ENCODE data around the gene DNAJC21.
A peak's percentile ranks its signal among the peaks of the same experiment; 100 is the strongest.
"Not testable (repeated sequence)": the region's sequence is repeated elsewhere in the genome, so short reads cannot be mapped to it uniquely, and the experiment has no call there.

The DNAJC21 gene

GRCh38 chr5:34900652-34901051 lies 28.7 kb upstream of the DNAJC21 start:
- Histone ChIP-seq H3K27ac (ENCODE audit: low read length) (no peak overlapping the region), H3K27me3 (ENCODE audit: insufficient read depth, low read length) (no peaks in the 10 kb centered on the region), H3K4me3 (ENCODE audit: low read length) (no peak overlapping the region), H3K4me1 (ENCODE audit: insufficient read depth, low read length) (peaks cover 3% of the 10 kb centered on the region; the same call in 1 of the 2 replicates), H3K9me3 (ENCODE audit: insufficient read depth, low read depth, low read length) (no peaks in the 10 kb centered on the region), H3K9ac (ENCODE audit: low read depth, low read length) (no peak overlapping the region), H3K36me3 (ENCODE audit: insufficient read depth, low read depth, low read length) (peaks cover 10% of the 10 kb centered on the region)

DNA sequence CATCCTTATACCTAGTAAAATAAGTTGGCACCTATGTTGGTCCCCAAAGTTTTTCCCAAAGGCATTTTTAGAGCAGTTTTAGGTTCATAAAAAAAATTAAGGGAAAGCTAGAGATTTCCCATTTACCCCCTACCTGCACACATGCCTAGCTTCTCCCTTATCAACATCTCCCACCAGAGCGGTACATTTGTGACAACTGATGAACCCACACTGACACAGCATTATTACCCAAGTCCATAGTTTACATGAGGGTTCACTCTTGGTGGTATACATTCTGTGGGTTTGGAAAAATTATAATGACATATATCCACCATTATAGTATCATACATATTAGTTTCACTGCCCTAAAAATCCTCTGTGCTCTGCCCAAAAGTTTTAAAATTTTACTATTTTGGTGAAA lies 26.1 kb upstream of the DNAJC21 start:
- Histone ChIP-seq H3K27me3 (ENCODE audit: insufficient read depth, low read length) (no peaks in the 10 kb centered on the region), H3K9me3 (ENCODE audit: insufficient read depth, low read depth, low read length) (no peaks in the 10 kb centered on the region), H3K4me1 (ENCODE audit: insufficient read depth, low read length) (peaks cover 3% of the 10 kb centered on the region; the same call in 1 of the 2 replicates), H3K9ac (ENCODE audit: low read depth, low read length) (no peak overlapping the region), H3K36me3 (ENCODE audit: insufficient read depth, low read depth, low read length) (peaks cover 26% of the 10 kb centered on the region), H3K27ac (ENCODE audit: low read length) (no peak overlapping the region), H3K4me3 (ENCODE audit: low read length) (no peak overlapping the region)

DNA sequence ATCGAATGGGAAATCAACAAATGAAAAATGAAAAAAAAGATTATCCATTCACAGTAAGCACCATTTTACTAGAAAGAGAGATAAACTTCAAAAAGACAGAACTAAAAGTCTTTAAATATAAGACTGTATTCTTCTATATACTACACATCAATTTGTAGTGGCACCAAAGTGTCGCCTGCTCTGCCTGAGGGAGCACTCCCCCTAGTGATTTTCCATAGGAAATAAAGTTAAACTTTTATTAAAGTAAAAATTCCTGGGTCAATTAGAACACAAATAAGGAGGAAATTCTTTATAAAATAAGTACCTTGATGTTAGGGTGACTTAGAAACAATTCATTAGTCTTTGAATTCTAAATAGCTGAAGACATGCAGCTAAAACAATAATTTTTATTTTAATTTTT lies 23.8 kb upstream of the DNAJC21 start:
- Histone ChIP-seq H3K27ac (ENCODE audit: low read length) (no peak overlapping the region), H3K36me3 (ENCODE audit: insufficient read depth, low read depth, low read length) (peaks cover 49% of the 10 kb centered on the region), H3K4me3 (ENCODE audit: low read length) (no peak overlapping the region), H3K9me3 (ENCODE audit: insufficient read depth, low read depth, low read length) (no peaks in the 10 kb centered on the region), H3K27me3 (ENCODE audit: insufficient read depth, low read length) (no peaks in the 10 kb centered on the region), H3K4me1 (ENCODE audit: insufficient read depth, low read length) (no peaks in the 10 kb centered on the region), H3K9ac (ENCODE audit: low read depth, low read length) (no peak overlapping the region)

GRCh38 chr5:34913072-34913471 lies 16.3 kb upstream of the DNAJC21 start:
- H3K9ac ChIP-seq (ENCODE audit: low read depth, low read length), result 0 out of 2 replicates have a peak overlapping the region, but pooled peaks have one; percentile 100
- no peaks in the 10 kb centered on the region for H3K27me3 ChIP-seq (ENCODE audit: insufficient read depth, low read length)
- H3K4me3 ChIP-seq (ENCODE audit: low read length), result 0 out of 2 replicates have a peak overlapping the region, but pooled peaks have one; percentile 96
- peaks cover 9% of the 10 kb centered on the region for H3K4me1 ChIP-seq (ENCODE audit: insufficient read depth, low read length)
- H3K36me3 ChIP-seq (ENCODE audit: insufficient read depth, low read depth, low read length), result peaks cover 64% of the 10 kb centered on the region
- H3K27ac ChIP-seq (ENCODE audit: low read length), result no peak overlapping the region
- no peaks in the 10 kb centered on the region for H3K9me3 ChIP-seq (ENCODE audit: insufficient read depth, low read depth, low read length)

GRCh38 chr5:34914671-34915138 lies 14.7 kb upstream of the DNAJC21 start:
- Histone ChIP-seq H3K9ac (ENCODE audit: low read depth, low read length) (peak overlapping the region; percentile 100), H3K27me3 (ENCODE audit: insufficient read depth, low read length) (no peaks in the 10 kb centered on the region), H3K36me3 (ENCODE audit: insufficient read depth, low read depth, low read length) (peaks cover 63% of the 10 kb centered on the region), H3K27ac (ENCODE audit: low read length) (peak overlapping the region; percentile 68), H3K4me3 (ENCODE audit: low read length) (peak overlapping the region; percentile 96), H3K9me3 (ENCODE audit: insufficient read depth, low read depth, low read length) (no peaks in the 10 kb centered on the region), H3K4me1 (ENCODE audit: insufficient read depth, low read length) (peaks cover 9% of the 10 kb centered on the region)

- Histone ChIP-seq H3K4me1 (ENCODE audit: insufficient read depth, low read length) (peaks cover 9% of the 10 kb centered on the region), H3K27ac (ENCODE audit: low read length) (peak within 1 kb of the TSS; percentile 72), H3K9me3 (ENCODE audit: insufficient read depth, low read depth, low read length) (no peaks in the 10 kb centered on the region), H3K36me3 (ENCODE audit: insufficient read depth, low read depth, low read length) (peaks cover 63% of the 10 kb centered on the region), H3K4me3 (ENCODE audit: low read length) (peak within 1 kb of the TSS; percentile 96), H3K9ac (ENCODE audit: low read depth, low read length) (peak within 1 kb of the TSS; percentile 100), H3K27me3 (ENCODE audit: insufficient read depth, low read length) (no peaks in the 10 kb centered on the region)
Measured at GRCh38 chr5:34915139-34915855, 14.1 kb upstream of the DNAJC21 start, which contains the start of the genes BRIX1 and RAD1. Gene BRIX1, plus strand, starts transcription at chr5:34915711. Its CDS starts 28 bp downstream, at chr5:34915739. Gene RAD1, minus strand, starts transcription at chr5:34915504. Its CDS starts 612 bp downstream, at chr5:34914892.

DNA sequence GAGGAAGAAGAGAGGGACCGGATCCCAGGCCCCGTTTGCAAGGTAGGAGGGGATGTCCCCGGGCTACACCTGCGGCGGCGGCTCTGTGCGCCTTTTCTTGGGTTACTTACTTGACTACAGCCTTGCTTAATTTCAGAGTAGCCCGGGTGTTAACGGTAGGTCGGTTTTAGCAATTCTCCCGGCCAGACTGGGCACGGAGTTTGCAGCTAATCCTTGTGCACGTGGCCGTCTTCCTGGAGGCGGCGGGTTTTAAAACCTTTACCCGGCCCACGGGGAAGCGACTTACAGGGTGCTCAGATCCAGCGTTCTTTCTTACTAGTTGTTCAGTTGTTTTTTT lies 13.5 kb upstream of the DNAJC21 start:
- H3K9me3 ChIP-seq (ENCODE audit: insufficient read depth, low read depth, low read length), result no peaks in the 10 kb centered on the region
- H3K4me3 ChIP-seq (ENCODE audit: low read length), result peak overlapping the region; percentile 96
- H3K27ac ChIP-seq (ENCODE audit: low read length), result peak overlapping the region; percentile 72
- H3K36me3 ChIP-seq (ENCODE audit: insufficient read depth, low read depth, low read length), result peaks cover 63% of the 10 kb centered on the region
- H3K27me3 ChIP-seq (ENCODE audit: insufficient read depth, low read length), result no peaks in the 10 kb centered on the region
- peak overlapping the region; percentile 100 for H3K9ac ChIP-seq (ENCODE audit: low read depth, low read length)
- H3K4me1 ChIP-seq (ENCODE audit: insufficient read depth, low read length), result peaks cover 9% of the 10 kb centered on the region

GRCh38 chr5:34916518-34916917 lies 12.8 kb upstream of the DNAJC21 start:
- H3K9ac ChIP-seq (ENCODE audit: low read depth, low read length), result peak overlapping the region; percentile 100
- no peaks in the 10 kb centered on the region for H3K9me3 ChIP-seq (ENCODE audit: insufficient read depth, low read depth, low read length)
- peak overlapping the region; percentile 96 for H3K4me3 ChIP-seq (ENCODE audit: low read length)
- no peaks in the 10 kb centered on the region for H3K27me3 ChIP-seq (ENCODE audit: insufficient read depth, low read length)
- H3K27ac ChIP-seq (ENCODE audit: low read length), result peak overlapping the region; percentile 72
- H3K4me1 ChIP-seq (ENCODE audit: insufficient read depth, low read length), result peaks cover 9% of the 10 kb centered on the region
- peaks cover 63% of the 10 kb centered on the region for H3K36me3 ChIP-seq (ENCODE audit: insufficient read depth, low read depth, low read length)

DNA sequence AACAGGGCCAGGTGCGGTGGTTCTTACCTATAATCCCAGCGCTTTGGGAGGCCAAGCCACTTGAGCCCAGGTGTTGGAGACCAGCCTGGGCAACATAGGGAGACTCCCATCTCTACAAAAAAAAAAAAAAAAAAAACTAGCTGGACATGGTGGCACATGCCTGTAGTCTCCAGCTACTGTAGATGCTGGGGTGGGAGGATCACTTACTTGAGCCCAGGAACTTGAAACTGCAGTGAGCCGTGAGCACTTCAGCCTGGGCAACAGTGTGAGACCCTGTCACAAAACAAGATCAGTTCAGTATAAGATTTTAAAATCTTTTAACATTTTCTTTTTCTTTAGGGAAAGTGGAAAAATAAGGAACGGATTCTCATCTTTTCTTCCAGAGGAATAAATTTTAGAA lies 11.3 kb upstream of the DNAJC21 start:
- H3K4me1 ChIP-seq (ENCODE audit: insufficient read depth, low read length), result peaks cover 9% of the 10 kb centered on the region
- H3K27ac ChIP-seq (ENCODE audit: low read length), result no peak overlapping the region
- H3K9me3 ChIP-seq (ENCODE audit: insufficient read depth, low read depth, low read length), result no peaks in the 10 kb centered on the region
- H3K4me3 ChIP-seq (ENCODE audit: low read length), result peak overlapping the region; percentile 40; the same call in 1 of the 2 replicates
- H3K27me3 ChIP-seq (ENCODE audit: insufficient read depth, low read length), result no peaks in the 10 kb centered on the region
- H3K9ac ChIP-seq (ENCODE audit: low read depth, low read length), result no peak overlapping the region
- peaks cover 63% of the 10 kb centered on the region for H3K36me3 ChIP-seq (ENCODE audit: insufficient read depth, low read depth, low read length)

DNA sequence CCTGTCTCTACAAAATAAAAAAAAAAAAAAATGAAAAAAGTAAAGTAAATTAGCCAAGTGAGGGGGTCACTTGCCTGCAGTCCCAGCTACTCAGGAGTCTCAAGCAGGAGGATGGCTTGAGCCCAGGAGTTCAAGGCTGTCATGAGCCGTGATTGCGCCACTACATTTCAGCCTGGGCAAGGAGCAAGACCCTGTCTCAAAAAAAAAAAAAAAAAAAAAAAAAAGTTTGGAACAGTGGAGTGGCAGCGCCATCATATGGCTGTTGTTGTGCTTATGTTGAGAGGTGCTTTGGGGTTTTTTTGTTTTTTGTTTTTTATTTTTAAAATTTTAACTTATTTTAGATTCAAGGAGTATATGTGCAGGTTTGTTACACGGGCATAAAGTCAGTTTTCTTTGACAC lies 10.3 kb upstream of the DNAJC21 start:
- Histone ChIP-seq H3K4me1 (ENCODE audit: insufficient read depth, low read length) (peaks cover 4% of the 10 kb centered on the region), H3K27me3 (ENCODE audit: insufficient read depth, low read length) (no peaks in the 10 kb centered on the region), H3K9me3 (ENCODE audit: insufficient read depth, low read depth, low read length) (no peaks in the 10 kb centered on the region), H3K36me3 (ENCODE audit: insufficient read depth, low read depth, low read length) (peaks cover 63% of the 10 kb centered on the region), H3K27ac (ENCODE audit: low read length) (no peak overlapping the region), H3K4me3 (ENCODE audit: low read length) (no peak overlapping the region), H3K9ac (ENCODE audit: low read depth, low read length) (no peak overlapping the region)

DNA sequence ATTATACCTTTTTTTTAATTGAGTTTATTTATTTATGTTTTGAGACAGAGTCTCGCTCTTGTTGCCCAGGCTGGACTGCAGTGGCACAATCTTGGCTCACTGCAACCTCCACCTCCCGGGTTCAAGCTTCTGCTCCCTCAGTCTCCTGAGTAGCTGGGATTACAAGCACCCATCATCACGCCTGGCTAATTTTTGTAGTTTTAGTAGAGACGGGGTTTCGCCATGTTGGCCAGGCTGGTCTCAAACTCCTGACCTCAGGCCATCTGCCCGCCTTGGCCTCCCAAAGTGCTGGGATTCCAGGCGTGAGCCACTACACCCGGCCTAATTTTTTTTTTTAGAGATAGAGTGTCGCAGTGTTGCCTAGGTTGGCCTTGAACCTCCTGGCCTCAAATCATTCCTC lies 6.1 kb upstream of the DNAJC21 start:
- H3K27me3 ChIP-seq (ENCODE audit: insufficient read depth, low read length); H3K27ac ChIP-seq (ENCODE audit: low read length); H3K9me3 ChIP-seq (ENCODE audit: insufficient read depth, low read depth, low read length); H3K4me1 ChIP-seq (ENCODE audit: insufficient read depth, low read length); H3K4me3 ChIP-seq (ENCODE audit: low read length); H3K9ac ChIP-seq (ENCODE audit: low read depth, low read length): not testable (repeated sequence)
- peaks cover 96% of the 10 kb centered on the region for H3K36me3 ChIP-seq (ENCODE audit: insufficient read depth, low read depth, low read length)

Measured in iPS-20b (cell line).